VCaP (cell line): Measurements from ENCODE around the gene SIPA1L3.

Experiments used
- H3K27ac ChIP-seq: fragments of 450-650 bp; 2 replicates; pipeline ENCODE4 v1.5.1; 2017
- TF ChIP-seq, protein P1 (sequence below): fragments of 450-650 bp; conservative IDR thresholded peaks from 2 replicates; pipeline ENCODE4 v1.5.1; 2017; ENCODE audit warnings: mild to moderate bottlenecking, moderate library complexity

The SIPA1L3 gene

GRCh38 chr19:37959665-37960114 lies 52.7 kb downstream of the SIPA1L3 start:
- TF ChIP-seq, protein P1, sequence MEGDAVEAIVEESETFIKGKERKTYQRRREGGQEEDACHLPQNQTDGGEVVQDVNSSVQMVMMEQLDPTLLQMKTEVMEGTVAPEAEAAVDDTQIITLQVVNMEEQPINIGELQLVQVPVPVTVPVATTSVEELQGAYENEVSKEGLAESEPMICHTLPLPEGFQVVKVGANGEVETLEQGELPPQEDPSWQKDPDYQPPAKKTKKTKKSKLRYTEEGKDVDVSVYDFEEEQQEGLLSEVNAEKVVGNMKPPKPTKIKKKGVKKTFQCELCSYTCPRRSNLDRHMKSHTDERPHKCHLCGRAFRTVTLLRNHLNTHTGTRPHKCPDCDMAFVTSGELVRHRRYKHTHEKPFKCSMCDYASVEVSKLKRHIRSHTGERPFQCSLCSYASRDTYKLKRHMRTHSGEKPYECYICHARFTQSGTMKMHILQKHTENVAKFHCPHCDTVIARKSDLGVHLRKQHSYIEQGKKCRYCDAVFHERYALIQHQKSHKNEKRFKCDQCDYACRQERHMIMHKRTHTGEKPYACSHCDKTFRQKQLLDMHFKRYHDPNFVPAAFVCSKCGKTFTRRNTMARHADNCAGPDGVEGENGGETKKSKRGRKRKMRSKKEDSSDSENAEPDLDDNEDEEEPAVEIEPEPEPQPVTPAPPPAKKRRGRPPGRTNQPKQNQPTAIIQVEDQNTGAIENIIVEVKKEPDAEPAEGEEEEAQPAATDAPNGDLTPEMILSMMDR = no peak
- H3K27ac ChIP-seq = peak overlapping the region; percentile 69

DNA sequence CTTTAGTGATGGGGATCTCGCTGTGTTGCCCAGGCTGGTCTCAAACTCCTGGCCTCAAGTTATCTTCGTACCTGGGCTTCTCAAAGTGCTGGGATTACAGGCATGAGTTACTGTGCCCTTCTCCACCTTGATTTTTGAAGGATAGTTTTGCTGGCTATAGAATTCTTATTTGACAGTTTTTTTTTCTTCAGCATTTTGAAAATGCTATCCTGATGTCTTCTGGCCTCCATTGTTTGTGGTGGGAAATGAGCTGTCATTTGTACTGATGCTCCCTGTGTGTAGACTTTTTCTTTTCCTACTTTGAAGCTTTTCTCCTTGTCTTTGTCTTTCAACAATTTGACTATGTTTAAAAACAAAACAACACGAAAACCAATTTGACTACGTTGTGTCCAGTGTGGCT lies 54.2 kb downstream of the SIPA1L3 start:
- H3K27ac ChIP-seq = peak overlapping the region; percentile 69; the same call in 1 of the 2 replicates

GRCh38 chr19:37963190-37963936 lies 56.4 kb downstream of the SIPA1L3 start:
- TF ChIP-seq, protein P1 = no peak
- H3K27ac ChIP-seq = peak overlapping the region; percentile 19; the same call in 1 of the 2 replicates

More for the DNA sequence above, 54.2 kb downstream of the SIPA1L3 start:
- TF ChIP-seq, protein P1 = no peak

DNA sequence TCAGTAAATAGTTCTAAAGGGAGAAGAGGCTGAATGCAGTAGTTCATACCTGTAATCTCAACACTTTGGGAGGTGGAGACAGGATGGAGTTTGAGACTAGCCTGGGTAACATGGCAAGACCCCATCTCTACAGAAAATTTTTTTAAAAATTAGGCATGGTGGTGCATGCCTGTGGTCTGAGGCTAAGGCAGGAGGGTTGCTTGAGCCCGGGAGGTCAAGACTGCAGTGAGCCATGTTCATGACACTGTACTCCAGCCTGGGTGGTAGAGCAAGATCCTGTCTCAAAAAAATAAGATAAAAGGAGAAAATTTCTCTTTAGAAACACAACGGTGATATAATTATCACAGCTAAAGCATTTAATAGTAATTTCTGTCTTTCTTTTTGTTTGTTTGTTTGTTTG lies 57.1 kb downstream of the SIPA1L3 start:
- TF ChIP-seq, protein P1 = no peak
- peak overlapping the region; percentile 96; the same call in 1 of the 2 replicates for H3K27ac ChIP-seq

DNA sequence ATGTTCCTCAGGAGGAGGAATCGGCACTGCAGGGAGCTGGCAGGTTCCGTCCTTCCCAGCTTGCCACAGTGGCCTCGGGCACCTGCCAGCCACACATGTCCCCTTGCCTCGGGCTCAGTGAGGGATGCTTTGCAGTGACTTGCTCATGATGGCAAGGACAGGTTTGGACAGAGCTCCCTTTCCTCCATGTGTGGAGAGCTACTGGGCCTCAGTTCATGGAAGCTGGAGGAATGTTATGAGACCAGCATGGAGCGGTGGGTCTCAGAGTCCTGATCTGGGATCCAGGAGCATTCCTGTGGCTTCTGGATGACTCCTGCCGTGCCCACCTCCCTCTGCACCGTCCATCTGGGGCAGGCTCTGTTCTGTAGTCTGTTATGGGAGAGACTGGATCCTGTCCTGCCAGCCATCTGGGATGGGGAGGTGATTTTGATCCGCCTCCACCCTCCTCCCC lies 59.2 kb downstream of the SIPA1L3 start:
- TF ChIP-seq, protein P1 = no peak
- H3K27ac ChIP-seq = peak overlapping the region; percentile 96

GRCh38 chr19:37966662-37967231 lies 59.7 kb downstream of the SIPA1L3 start:
- H3K27ac ChIP-seq = peak overlapping the region; percentile 96
- TF ChIP-seq, protein P1 = no peak

DNA sequence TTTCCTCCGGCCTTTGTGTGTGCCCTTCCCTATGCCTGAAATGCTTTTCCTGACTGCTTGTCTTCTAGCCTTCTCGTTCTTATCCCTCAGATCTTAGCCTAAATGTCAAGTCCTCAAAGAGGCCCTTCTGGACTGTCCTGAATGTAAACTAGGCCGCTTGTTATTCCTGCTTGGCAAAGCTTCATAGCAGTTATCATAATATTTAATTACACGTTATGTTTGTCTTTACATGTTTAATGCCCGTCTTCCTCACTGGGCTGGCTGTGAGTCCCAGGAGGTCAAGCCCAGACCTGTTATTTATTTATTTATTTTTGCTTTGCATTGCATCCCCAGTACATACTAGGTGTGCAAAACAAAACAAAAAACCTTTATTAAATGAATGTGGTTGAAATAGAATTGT lies 62.7 kb downstream of the SIPA1L3 start:
- H3K27ac ChIP-seq = peak overlapping the region; percentile 96
- TF ChIP-seq, protein P1 = no peak
